Endothelial cell of hepatic sinusoid (primary cell): ENCODE measurements around the gene MCC.

Experiments used
- in situ Hi-C: cut with HindIII; loops from 2 replicates; pipeline ENCODE4 v1.10.0; 2017; ENCODE audit warnings: low sequenced_read_pairs

Gene MCC

DNA sequence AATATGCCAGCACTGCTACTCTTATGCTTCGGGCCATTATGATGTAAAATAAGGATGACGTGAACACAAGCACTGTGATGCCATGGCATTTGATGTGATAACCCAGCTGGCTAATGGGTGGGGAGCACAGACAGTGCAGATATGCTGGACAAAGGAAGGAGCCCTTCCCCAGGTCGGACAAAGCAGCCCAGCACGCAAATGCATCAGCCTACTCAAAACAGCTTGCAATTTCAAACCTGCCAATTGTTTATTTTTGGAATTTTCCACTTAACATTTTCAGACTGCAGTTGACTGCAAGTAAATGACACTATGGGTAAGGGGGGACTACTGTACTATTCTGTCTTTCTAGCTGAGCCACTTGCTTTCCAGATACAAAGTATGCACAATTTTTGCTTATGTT lies 330.4 kb downstream of the MCC start:
- in situ Hi-C loops, result no loop called here

DNA sequence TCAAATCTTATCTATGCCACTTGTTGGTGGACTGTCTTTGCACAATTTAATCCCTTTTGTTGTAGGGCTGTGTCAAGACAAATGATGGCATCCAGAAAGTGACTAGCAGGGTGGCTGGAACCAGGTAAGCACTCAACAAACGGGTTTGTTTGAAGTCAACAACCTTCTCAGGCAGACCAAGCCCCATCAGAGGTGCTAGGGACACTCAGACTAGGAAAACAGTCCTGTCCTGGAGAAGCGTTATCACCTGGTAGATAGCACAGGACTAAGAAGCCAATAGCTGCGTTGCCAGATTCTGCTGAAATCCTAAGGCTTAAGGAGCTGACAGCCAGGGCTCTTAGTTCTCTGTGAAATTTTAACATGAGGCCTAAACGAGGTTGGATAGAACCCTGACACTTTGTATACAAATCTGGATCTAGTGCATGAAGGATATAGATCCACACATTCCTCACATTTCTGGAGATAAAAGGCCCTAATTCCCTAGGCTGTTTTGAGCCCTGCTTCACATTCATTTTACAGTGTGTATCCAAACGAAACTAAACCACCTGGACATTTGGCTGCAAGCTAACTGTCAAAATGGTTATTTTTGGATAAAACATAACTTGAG lies 331.9 kb downstream of the MCC start:
- in situ Hi-C loops, result no loop called here

GRCh38 chr5:113153512-113154097 lies 334.6 kb downstream of the MCC start:
- in situ Hi-C loops, result no loop called here

DNA sequence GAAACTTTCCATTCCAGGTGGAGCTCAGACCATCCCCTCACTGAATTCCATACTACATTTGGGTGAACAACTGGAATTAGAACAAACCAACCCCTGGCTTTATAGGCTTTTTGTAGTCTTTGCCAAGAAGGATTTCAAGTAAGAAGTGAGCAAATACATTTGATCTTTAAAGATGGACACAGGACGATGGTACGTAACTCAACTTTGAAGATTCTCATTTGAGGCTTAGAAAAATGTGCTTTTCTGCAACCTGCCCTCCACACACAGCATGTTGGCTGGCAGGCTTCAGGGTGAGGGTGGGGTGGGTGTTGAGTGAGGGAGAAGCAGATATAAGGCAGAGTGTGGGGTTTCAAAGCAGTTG lies 335.9 kb downstream of the MCC start:
- in situ Hi-C loops, result no loop called here

GRCh38 chr5:113151641-113152379 lies 336.4 kb downstream of the MCC start:
- in situ Hi-C loops, result no loop called here

- in situ Hi-C loops, result no loop called here
Observed at GRCh38 chr5:113150821-113151220, 337.4 kb downstream of the MCC start.

DNA sequence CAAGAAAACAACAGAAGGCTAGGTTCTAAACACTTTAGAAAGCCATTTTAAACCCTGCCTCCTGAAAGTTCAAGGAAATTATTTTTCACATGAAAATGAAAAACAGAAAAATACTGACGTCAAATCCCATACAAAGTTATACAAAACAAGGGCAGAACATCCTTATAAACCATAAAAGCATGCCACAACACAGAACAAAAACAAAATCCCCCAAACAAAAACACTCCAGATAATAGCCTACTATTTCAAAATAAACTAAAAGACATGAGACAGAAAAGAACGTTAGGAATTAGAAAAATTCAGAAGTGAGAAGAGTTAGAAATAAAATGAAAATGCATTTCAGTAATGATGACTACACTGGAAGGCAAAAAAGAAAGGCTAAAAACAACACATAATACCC lies 338.0 kb downstream of the MCC start:
- in situ Hi-C loops, result no loop called here

DNA sequence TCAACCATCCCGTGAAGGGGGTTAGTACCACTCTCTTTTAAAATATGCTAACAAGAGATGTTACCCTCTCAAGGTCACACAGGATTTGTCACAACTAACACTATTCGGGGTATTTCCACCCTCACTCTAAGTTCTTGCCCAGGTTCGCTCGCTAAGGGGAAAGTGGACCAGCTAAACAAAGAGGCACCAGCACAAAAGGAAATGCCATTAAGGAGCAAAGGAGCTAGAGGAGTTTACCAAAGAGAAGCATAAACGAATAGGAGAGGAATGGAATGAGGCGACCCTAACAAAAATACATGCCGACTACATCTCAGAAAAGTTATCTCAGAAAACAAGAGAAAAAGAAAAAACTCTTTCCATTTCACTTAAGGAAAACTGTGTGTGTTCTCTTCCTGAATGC lies 340.7 kb downstream of the MCC start:
- in situ Hi-C loops, result no loop called here

DNA sequence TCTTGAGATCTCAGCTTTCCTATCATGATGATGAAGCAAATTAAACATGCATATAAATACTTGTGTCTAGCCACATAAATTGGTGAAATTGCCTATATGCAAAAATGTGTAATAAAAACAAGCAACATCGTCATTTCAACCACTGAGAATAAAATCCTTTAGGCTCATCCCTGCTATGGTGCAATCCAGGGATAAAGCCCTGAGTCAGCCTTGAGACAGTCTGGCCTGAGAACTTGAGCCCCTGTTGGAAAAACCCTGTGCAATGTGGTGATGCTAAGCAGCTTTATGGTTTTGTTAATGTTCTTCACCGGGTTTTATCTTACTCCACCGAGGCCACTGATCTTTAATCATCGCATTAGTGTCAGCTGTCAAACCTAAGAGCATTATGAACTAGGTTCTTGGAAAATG lies 341.1 kb downstream of the MCC start:
- in situ Hi-C loops, result no loop called here

- in situ Hi-C loops, result no loop called here
Observed at GRCh38 chr5:113145757-113146387, 342.4 kb downstream of the MCC start.

GRCh38 chr5:113142186-113142585 lies 346.1 kb downstream of the MCC start:
- in situ Hi-C loops, result no loop called here

DNA sequence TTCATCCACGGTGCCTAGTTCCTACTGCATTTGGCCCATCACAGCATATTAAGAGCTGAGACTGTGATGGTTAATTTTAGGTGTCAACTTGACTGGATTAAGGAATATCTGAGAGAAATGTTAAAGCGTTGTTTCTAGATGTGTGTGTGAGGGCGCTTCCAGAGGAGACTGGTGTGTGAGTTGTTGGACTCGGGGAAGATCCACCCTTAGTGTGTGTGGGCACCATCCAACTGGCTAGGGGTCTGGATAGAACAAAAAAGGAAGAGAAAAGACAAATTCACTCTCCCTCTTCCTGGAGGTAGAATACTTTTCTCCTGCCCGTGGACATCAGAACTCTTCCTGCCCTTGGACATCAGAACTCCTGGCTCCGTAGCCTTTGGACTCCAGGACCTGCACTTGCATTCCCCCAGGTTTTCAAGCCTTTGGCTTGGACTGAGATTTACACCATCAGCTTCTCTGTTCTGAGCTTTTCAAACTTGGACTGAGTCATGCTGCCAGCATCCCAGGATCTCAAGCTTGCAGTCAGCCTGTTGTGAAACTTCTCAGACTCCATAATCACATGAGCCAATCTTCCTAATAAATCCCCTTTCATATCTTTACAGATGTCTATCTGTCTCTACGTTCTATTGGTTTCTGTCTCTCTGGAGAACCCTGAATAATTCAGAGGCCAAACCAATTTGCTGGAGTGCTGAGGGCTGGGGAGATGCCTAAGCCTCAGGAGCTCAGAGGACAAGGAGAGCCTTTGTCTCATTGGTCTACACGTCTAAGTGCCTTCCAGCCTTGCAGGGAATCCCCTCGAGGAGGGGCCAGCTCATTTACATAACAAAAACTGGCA lies 347.2 kb downstream of the MCC start:
- in situ Hi-C loops, result no loop called here

- in situ Hi-C loops, result no loop called here
Observed at GRCh38 chr5:113133211-113133975, 354.9 kb downstream of the MCC start.

- in situ Hi-C loops, result no loop called here
Observed at GRCh38 chr5:113132564-113132963, 355.7 kb downstream of the MCC start.

- in situ Hi-C loops, result no loop called here
Observed at GRCh38 chr5:113128641-113129330, 359.5 kb downstream of the MCC start.

- in situ Hi-C loops, result no loop called here
Observed at GRCh38 chr5:113128082-113128481, 360.2 kb downstream of the MCC start.

DNA sequence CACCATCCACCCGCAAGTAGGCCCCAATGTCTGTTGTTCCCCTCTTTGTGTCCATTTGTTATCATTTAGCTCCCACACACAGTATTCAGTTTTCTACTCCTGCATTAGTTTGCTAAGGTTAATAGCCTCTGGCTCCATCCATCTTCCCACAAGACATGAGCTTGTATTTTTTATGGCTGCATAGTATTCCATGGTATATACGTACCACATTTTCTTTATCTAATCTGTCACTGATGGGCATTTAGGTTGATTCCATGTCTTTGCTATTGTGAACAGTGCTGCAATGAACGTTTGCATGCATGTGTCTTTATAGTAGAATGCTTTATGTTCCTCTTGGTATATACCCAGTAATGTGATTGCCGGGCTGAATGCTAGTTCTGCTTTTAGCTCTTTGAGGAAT lies 361.2 kb downstream of the MCC start:
- in situ Hi-C loops, result no loop called here

DNA sequence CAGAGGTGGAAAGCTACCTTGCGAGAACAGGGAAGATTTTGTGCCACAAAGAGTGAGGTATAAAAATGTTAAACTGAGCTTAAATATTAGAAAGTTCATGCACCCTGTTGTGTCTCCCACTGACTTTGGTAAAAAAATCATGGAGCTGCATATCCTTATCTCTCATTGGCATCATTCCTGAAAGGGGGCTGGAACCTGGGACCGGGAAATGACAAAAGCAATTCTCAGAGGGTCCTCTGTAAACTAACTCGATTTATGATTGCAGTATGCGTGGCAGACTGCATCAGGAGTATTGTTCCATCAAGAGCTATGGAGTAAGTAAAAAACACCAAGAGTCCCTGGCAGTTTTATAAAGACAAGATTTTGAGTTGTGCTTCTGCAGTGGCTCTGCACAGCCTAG lies 362.9 kb downstream of the MCC start:
- in situ Hi-C loops, result no loop called here

DNA sequence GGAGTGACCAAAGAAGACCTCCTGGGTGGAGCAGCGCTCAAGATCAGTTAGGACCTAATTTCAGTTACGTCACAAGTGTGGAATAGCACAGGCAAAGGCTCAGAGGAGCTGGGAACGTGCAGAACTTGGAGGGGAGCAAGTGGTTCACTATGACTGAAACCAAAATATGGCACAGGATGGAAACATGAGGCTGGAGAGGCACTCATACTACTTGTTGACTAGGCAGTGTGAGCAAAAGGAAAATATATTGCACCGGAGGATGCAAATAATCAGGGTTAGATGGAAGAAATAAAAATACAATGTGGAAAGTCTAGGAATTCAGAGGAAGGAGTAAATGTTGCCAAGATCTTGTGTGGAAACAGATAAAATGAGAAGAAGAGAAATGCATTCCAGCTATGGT lies 363.3 kb downstream of the MCC start:
- in situ Hi-C loops, result no loop called here

- in situ Hi-C loops, result no loop called here
Observed at GRCh38 chr5:113124265-113124664, 364.0 kb downstream of the MCC start.
